ENCODE results near the gene SCTR.

Gene SCTR

GRCh38 chr2:119474371-119475224, 49.7 kb downstream of the SCTR start:
- DNase-seq (ENCODE audit: low spot score), result no peak

DNA sequence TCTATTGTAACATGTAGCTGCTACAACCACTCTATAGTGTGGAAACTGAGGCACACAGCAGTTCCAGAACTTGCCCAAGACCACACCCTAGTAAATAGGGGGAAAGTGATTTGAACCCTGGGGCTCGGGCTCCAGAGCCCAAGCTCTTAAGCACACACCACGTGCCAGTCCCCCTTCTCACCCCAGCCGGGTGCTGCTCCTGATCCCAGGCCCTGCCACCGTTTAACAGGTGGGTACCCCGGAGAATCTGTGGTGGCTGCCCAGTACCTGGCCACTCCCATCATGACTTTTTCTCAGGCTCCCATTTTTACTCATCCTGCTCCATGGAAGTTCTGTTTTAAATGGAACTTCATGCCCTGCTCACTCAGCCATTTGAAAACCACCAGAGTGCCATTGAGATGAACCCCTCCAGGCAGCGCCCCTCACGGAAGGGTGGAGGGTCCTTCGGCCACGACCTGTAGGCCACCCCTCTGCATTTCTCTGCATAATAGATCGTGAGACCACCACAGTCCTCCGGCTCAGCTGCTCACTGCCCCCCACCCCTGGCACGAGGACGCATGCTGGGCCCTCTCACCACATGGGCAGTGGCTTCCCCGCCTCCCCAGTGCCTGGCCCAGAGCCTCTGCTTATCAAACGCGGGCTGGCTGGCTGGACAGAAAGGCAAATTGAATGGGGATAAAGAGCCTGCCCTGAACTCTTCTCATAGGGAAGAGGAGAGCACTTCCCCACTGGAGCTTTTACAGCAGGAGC, 50.5 kb downstream of the SCTR start:
- no peak for DNase-seq (ENCODE audit: low spot score)

GRCh38 chr2:119472749-119473148, 51.5 kb downstream of the SCTR start:
- DNase-seq (ENCODE audit: low spot score), result no peak

DNA sequence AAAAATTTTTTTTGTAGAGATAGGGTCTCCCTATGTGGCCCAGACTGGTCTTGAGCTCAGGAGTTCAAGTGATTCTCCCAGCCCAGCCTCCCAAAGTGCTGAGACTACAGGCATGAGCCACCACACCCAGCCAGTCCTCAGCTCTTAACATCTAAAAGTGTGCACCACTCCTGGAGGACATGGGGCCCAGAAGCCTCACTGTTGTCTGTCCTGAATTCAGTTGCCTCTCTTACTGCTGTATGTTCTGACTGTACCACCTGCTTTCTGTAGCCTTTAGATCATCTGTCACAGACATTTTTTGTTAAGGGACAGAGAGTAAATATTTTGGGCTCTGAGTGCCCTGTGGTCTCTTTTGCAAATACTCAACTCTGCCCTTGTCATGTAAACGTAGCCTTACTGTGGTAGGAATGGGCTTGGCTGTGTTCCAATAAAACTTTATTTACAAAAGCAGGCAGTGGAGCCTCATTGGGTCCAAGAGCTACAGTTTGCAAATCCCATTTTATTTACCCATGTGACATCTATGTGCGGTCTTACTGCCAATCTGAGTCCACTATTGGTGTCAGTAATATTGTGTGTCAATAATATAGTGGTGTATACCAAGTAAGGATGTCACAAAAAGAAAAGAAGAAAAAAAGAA, 54.5 kb downstream of the SCTR start:
- DNase-seq (ENCODE audit: low spot score), result no peak

DNA sequence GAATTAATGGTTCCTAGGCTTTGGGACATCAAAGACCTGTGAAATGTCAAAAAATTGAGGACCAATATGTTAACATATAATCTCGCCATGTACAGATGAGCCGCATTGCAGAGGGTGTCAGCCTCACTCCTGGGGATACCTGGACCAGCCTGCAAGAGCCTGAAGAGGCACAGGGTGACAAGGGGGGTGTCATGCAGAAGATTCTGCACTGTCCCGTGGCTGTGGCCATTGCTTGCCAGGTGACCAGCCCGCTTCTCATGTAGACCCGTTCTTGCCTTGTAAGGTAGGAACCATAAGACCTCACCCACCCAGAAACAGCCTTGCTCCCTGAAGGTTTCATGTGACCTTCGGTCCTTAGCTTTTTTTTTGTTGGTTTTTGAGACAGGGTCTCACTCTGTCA, 55.2 kb downstream of the SCTR start:
- no peak for DNase-seq (ENCODE audit: low spot score)

- no peak for DNase-seq (ENCODE audit: low spot score)
These were observed 55.9 kb downstream of the SCTR start for GRCh38 chr2:119468154-119468955.

DNA sequence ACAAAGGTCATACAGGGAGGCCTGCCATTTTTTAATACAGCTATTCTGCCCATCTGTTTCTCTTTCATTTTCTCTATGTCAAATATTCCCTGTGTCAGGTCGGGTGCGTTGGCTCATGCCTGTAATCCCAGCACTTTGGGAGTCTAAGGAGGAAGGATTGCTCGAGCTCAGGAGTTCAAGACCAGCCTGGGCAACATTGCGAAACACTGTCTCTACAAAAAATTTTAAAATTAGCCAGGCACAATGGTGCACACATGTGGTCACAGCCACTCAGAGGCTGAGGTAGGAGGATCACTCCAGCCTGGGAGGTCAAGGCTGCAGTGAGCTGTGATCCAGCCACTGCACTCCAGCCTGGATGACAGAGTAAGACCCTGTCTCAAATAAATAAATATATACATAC, 57.9 kb downstream of the SCTR start:
- no peak for DNase-seq (ENCODE audit: low spot score)

GRCh38 chr2:119465687-119466086, 58.6 kb downstream of the SCTR start:
- DNase-seq (ENCODE audit: low spot score), result no peak

- peak; percentile 5 for DNase-seq (ENCODE audit: low spot score)
These were observed 59.3 kb downstream of the SCTR start for GRCh38 chr2:119464981-119465380.

DNA sequence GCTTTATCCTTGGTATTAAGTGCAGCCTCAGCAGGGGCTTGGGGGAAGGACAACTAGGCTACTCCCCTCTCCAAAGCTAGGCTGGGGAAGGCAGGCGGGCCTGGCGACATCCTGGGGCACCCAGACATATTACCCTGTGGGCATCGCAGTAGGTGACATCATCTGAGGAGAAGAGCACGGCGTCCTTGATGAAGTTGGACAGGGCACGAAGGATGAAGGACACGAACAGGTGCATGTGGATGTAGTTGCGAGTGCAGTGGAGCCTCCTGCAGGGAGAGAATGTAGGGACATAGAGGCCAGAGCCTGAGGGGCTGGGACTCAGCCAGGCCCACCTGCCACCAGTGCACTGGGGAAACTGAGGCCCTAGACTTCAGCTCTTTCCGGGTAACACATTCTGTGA, 60.3 kb downstream of the SCTR start:
- no peak for DNase-seq (ENCODE audit: low spot score)

DNA sequence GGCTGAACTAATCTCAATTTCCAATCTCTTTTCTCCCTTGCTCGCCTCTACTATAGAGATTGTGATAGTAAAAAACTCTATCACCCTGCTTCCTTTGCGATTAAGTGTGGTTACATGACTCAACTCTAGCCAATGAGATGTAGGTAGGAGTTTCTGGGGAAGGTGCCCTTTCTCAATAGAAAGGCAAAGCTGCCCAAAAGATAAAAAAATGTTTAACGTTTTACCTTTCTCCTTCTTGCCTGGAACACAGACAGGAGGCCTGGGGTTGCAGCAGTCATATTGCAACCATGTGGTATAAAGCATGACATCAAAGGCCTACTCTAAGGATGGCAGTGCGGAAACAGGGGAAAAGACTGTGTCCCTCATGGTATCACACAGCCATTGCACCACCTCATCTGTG, 61.1 kb downstream of the SCTR start:
- DNase-seq (ENCODE audit: low spot score), result no peak

DNA sequence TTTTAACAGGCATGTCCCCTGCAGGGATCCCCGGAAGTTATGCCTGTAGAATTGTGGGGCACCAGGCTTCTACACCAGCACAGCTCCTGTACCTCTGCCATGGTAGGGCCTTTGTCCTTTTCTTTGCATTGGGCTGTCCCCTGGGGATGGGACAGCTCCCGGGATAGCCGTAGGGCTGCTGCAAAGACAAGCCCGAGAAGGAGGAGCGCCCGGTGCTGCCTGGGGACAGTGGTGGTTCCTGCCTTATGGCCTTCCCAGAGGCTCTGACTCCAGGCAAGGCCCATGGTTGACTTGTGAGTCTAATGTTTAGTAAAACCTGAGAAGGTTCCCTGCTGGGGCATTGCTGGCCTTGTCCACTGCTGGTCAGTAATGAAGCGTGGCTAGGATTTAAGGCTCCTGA, 61.7 kb downstream of the SCTR start:
- no peak for DNase-seq (ENCODE audit: low spot score)

- DNase-seq (ENCODE audit: low spot score), result no peak
These were observed 62.5 kb downstream of the SCTR start for GRCh38 chr2:119461811-119462210.

GRCh38 chr2:119460076-119460475, 64.2 kb downstream of the SCTR start:
- no peak for DNase-seq (ENCODE audit: low spot score)

- DNase-seq (ENCODE audit: low spot score), result no peak
These were observed 69.1 kb downstream of the SCTR start for GRCh38 chr2:119455066-119455718.

- DNase-seq (ENCODE audit: low spot score), result no peak
These were observed 70.2 kb downstream of the SCTR start for GRCh38 chr2:119453972-119454593.

- DNase-seq (ENCODE audit: low spot score), result no peak
These were observed 72.8 kb downstream of the SCTR start for GRCh38 chr2:119451336-119452050.

- no peak for DNase-seq (ENCODE audit: low spot score)
These were observed 74.8 kb downstream of the SCTR start for GRCh38 chr2:119449521-119449920.

- no peak for DNase-seq (ENCODE audit: low spot score)
These were observed 75.7 kb downstream of the SCTR start for GRCh38 chr2:119448427-119449141.

DNA sequence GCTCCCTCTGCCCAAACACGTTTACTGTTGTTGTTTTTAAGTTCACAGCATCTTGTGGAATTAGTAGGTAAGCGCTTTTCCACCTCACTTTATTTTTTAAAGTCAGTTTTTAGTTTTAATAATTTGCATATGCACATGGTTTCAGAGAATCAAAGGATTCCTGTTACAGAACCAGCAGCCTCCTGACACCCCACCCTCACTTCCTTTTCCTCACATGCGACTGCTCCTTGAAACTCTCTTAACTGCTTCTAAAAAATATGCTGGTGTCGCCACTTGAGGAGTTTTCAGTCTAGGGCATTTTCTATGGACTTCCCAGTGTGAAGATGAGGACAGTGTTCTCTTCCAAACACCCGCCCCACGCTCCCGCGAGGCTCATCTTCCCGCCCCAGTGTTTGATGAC, 78.2 kb downstream of the SCTR start:
- no peak for DNase-seq (ENCODE audit: low spot score)
